Activated CD4-positive, alpha-beta T cell treated with anti-CD3 and anti-CD28 coated beads for 4 hours (primary cell): ENCODE data around the gene KRT6A.
"Not testable (repeated sequence)": the region's sequence is repeated elsewhere in the genome, so short reads cannot be mapped to it uniquely, and the experiment has no call there.

Experiments used
- DNase-seq, 2 donors: peaks; one replicate each; pipeline ENCODE4 v3.0.0-alpha.2; 2020

KRT6A gene

GRCh38 chr12:52454411-52455201 lies 38.5 kb downstream of the KRT6A start:
- no peak for DNase-seq

- DNase-seq, result no peak
Observed at GRCh38 chr12:52452101-52452500, 41.0 kb downstream of the KRT6A start, which contains the start of gene KRT6B. Gene KRT6B (minus strand): TSS chr12:52452146. CDS start chr12:52452078, 68 bp downstream.

- no peak for DNase-seq
Observed at GRCh38 chr12:52448228-52448627, 44.8 kb downstream of the KRT6A start.

DNA sequence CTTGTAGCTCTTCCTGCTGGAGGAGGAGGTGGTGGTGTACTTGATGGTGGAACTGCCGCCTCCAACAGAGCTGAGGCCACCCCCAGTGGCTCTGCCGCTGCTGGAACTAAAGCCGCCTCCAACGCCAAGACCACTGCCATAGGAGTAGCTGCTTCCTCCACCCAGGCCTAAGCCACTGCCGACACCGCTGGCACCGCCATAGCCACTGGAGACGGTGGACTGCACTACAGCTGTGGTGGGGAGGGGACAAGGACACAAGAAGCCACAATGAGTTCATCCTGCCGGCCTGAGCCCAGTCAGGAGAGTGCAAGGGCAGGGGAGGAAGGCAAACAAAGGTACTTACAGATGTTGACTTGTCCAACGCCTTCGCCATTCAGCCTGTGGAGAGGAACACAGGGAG lies 45.9 kb downstream of the KRT6A start:
- DNase-seq, result not testable (repeated sequence)

DNA sequence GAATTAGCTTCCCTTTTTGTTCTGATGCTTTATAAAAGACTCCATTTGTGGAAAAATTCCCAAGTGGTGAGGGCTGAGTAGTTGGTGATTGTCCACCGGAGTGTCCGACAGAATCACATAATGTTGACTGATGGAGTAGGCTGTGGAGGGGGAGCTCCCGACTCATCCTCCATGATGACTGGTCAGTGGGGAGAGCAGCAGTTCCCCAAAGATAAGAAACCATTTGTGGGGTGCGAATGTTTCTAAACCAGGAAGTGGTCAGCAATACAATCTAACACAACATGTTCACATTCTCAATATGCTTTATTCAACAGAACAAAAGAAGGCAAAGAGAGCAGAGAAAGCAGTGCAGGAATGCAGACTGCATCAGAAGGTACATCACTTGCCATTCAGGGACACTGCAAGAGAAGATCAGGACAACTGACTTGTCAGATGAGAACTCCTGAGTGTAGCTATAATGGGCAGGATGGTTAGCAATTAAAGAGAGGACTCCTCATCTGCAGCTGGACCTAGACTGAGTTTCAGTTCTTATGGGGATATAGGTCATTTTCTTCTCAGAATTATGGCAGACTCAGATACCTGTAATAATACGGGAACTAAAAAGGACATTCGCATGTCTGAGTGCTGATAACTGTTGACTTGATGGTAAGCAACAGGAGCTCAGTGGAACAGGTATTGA lies 46.6 kb downstream of the KRT6A start:
- DNase-seq, result no peak

DNA sequence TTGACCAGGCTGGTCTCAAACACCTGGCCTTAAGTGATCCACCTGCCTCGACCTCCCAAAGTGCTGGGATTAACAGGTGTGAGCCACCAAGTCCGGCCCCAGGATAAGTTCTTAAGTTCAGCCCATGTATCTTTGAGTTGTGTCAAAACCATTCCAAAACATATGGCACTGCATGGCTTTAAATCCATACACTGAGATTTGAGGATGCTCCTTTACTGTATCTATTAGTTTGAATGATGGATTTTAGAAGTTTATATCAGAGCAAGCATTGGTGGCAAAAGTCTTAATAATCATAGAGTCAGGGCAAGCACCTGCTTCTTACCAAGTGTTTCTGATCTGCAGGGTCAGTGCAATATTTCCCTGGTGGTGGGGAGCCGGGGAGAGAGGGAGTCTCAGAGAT lies 47.2 kb downstream of the KRT6A start:
- DNase-seq, result no peak

GRCh38 chr12:52444647-52445595 lies 48.1 kb downstream of the KRT6A start:
- DNase-seq, result no peak

DNA sequence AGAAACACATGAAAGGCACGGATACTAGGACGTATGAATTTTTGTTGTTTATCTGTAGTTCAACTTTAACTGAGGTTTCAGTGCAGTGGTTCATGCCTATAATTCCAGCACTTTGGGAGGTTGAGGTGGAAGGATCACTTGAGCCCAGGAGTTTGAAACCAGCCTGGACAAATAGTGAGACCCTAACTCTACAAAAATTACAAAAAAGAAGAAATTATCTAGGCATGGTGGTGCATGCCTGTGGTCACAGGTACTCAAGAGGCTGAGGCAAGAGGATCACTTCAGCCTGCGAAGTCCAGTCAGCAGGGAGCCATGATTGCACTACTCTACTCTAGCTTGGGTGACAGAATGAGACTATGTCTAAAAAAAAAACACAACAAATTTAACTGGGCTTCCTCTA lies 49.1 kb downstream of the KRT6A start:
- no peak for DNase-seq

DNA sequence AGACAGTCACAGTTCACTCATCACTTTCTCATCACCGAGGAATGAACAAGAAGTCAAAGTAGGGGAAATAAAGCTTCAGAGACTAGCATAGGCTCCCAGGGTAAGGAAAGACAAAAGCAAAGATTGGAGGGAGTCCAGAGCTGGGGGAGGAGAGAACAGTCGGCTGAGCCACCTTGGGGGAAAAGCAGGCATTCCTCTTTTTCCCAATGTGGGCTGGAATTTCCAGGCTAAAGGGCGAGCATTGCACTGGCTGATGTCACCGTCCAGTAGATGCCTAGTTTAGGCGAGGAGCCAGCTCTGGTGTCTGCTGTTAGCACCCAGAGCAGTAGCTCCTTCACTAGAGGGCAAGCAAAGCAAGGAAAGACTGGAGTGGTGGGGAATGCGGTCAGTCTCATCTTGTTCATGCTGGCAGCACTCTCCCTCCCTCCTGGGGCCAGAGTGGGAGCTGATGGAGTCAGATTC lies 50.4 kb downstream of the KRT6A start:
- DNase-seq, result no peak

- no peak for DNase-seq
Observed at GRCh38 chr12:52441320-52441911, 51.6 kb downstream of the KRT6A start.

DNA sequence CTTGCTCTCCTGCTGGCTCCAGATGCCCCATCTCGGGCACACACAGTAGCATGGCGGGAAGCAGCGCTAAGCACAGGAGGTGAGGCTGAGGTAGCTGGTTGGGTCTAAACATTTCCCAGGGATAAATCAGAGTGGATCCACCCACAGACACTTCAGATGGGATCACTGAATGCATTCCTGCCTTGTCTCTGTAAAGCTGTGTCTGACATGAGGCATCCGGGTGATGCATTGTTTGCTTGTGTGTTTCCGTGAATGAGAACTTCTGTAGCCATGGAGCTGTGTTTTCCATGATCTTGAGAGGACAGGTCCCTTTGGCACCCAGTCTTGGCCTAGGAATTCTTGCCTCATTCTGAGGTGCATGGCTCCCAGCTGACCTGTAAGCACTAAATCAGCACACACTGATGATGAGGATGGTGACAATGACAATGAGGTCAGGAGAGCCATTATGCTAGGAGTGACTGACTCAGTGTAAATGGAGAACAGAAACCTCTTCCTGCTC lies 52.2 kb downstream of the KRT6A start:
- DNase-seq, result no peak

- DNase-seq, result no peak
Observed at GRCh38 chr12:52439845-52440244, 53.2 kb downstream of the KRT6A start.

- no peak for DNase-seq
Observed at GRCh38 chr12:52439420-52439819, 53.6 kb downstream of the KRT6A start.

GRCh38 chr12:52438305-52439301 lies 54.5 kb downstream of the KRT6A start:
- no peak for DNase-seq

GRCh38 chr12:52437508-52437907 lies 55.5 kb downstream of the KRT6A start:
- no peak for DNase-seq
